GM23338 (cell line): ENCODE results near the gene NTRK1. TPM values are rescaled to one million over a fixed set of nuclear protein-coding genes. Genes with fewer than 3 reads are reported as not detected.

Experiments used
- CREB1 ChIP-seq: fragments of 250-450 bp; sonication (Bioruptor Pico); IDR thresholded peaks from 2 replicates; pipeline ENCODE4 v1.5.0; 2020; ENCODE audit warnings: low read depth, mild to moderate bottlenecking, moderate library complexity
- EZH2 ChIP-seq: fragments of 200-600 bp; sonication (generic); IDR thresholded peaks from one replicate; pipeline ENCODE4 v1.8.0; 2017; ENCODE audit warnings: antibody characterized with exemption, mild to moderate bottlenecking, low read depth; ENCODE audit not compliant: unreplicated experiment
- EZH2phosphoT487 ChIP-seq: fragments of 200-600 bp; sonication (generic); IDR thresholded peaks from one replicate; pipeline ENCODE4 v1.8.1; 2018; ENCODE audit warnings: antibody characterized with exemption; ENCODE audit not compliant: unreplicated experiment
- NANOG ChIP-seq: IDR thresholded peaks from 2 replicates; pipeline ENCODE4 v1.6.1; 2016; ENCODE audit warnings: antibody characterized with exemption, borderline replicate concordance
- POLR2AphosphoS5 ChIP-seq: IDR thresholded peaks from 2 replicates; pipeline ENCODE4 v1.6.1; 2016; ENCODE audit warnings: antibody characterized with exemption, low read depth
- REST ChIP-seq: IDR thresholded peaks from one replicate; pipeline ENCODE4 v1.6.1; 2018; ENCODE audit warnings: antibody characterized with exemption; ENCODE audit not compliant: unreplicated experiment
- STAT1 ChIP-seq: IDR thresholded peaks from one replicate; pipeline ENCODE4 v1.6.1; 2016; ENCODE audit warnings: antibody characterized with exemption; ENCODE audit not compliant: unreplicated experiment
- polyA plus RNA-seq: library from polyadenylated mRNA; unstranded; fragments of >200 nt; fragmentation: Nextera tagmentation; extraction: Ambion mirVana; gene quantifications from 2 replicates; pipeline ENCODE4 v1.2.1, GENCODE V29; 2016
- total RNA-seq: library from RNA; depleted of rRNA; stranded (reverse); fragments of >200 nt; shearing (Covaris generic); gene quantifications from 2 replicates; pipeline ENCODE4 v1.2.3, GENCODE V29; 2014
- TF ChIP-seq, protein P1 (sequence below): fragments of 250-450 bp; sonication (Bioruptor Pico); IDR thresholded peaks from 2 replicates; pipeline ENCODE4 v1.5.0; 2020; ENCODE audit warnings: mild to moderate bottlenecking, moderate library complexity

Gene NTRK1
- total and polyA plus RNA-seq, 2 experiments from 2014 or later: 0.42 to 0.45 TPM

DNA sequence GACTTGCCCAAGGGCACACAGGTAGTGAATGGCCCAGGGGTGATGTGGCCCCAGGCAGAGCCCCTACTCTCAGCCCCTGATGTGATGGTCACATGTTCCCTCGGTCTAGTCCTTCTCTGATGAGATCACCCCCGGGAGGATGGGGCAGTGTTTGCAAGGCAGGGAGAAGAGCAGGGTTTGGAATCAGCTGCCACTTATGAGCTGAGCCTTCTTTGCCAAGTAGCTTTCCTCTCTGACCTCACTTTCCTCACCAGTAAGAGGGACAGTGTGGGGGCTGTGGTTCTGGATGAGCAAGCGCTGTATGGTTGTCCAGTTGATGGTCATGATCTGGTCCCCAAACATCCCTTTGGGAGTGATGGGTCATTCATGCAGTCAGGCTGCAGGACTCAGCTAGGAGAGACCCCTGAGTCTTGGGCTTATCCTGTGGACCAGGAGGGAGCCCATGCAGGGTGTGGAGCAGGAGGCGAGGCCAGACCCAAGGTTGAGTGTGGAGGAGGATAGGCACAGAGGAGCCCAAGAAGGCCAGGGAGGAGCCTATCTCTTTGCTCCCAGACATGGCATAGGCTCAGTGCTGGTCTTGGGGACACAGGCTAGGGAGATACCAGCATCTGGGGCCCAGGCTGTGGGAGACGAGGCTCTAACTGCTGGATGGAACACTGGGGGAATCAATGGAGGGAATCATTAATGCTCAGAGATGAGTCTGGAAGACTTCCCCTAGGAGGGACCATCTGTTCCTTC lies 16.9 kb downstream of the NTRK1 start (continued):
- TF ChIP-seq, protein P1, sequence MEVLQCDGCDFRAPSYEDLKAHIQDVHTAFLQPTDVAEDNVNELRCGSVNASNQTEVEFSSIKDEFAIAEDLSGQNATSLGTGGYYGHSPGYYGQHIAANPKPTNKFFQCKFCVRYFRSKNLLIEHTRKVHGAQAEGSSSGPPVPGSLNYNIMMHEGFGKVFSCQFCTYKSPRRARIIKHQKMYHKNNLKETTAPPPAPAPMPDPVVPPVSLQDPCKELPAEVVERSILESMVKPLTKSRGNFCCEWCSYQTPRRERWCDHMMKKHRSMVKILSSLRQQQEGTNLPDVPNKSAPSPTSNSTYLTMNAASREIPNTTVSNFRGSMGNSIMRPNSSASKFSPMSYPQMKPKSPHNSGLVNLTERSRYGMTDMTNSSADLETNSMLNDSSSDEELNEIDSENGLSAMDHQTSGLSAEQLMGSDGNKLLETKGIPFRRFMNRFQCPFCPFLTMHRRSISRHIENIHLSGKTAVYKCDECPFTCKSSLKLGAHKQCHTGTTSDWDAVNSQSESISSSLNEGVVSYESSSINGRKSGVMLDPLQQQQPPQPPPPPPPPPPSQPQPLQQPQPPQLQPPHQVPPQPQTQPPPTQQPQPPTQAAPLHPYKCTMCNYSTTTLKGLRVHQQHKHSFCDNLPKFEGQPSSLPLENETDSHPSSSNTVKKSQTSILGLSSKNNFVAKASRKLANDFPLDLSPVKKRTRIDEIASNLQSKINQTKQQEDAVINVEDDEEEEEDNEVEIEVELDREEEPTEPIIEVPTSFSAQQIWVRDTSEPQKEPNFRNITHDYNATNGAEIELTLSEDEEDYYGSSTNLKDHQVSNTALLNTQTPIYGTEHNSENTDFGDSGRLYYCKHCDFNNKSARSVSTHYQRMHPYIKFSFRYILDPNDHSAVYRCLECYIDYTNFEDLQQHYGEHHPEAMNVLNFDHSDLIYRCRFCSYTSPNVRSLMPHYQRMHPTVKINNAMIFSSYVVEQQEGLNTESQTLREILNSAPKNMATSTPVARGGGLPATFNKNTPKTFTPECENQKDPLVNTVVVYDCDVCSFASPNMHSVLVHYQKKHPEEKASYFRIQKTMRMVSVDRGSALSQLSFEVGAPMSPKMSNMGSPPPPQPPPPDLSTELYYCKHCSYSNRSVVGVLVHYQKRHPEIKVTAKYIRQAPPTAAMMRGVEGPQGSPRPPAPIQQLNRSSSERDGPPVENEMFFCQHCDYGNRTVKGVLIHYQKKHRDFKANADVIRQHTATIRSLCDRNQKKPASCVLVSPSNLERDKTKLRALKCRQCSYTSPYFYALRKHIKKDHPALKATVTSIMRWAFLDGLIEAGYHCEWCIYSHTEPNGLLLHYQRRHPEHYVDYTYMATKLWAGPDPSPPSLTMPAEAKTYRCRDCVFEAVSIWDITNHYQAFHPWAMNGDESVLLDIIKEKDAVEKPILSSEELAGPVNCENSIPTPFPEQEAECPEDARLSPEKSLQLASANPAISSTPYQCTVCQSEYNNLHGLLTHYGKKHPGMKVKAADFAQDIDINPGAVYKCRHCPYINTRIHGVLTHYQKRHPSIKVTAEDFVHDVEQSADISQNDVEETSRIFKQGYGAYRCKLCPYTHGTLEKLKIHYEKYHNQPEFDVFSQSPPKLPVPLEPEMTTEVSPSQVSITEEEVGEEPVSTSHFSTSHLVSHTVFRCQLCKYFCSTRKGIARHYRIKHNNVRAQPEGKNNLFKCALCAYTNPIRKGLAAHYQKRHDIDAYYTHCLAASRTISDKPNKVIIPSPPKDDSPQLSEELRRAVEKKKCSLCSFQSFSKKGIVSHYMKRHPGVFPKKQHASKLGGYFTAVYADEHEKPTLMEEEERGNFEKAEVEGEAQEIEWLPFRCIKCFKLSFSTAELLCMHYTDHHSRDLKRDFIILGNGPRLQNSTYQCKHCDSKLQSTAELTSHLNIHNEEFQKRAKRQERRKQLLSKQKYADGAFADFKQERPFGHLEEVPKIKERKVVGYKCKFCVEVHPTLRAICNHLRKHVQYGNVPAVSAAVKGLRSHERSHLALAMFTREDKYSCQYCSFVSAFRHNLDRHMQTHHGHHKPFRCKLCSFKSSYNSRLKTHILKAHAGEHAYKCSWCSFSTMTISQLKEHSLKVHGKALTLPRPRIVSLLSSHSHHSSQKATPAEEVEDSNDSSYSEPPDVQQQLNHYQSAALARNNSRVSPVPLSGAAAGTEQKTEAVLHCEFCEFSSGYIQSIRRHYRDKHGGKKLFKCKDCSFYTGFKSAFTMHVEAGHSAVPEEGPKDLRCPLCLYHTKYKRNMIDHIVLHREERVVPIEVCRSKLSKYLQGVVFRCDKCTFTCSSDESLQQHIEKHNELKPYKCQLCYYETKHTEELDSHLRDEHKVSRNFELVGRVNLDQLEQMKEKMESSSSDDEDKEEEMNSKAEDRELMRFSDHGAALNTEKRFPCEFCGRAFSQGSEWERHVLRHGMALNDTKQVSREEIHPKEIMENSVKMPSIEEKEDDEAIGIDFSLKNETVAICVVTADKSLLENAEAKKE (CRISPR knock-in tag): no peak
- TF ChIP-seq CREB1: no peak
- no peak for TF ChIP-seq NANOG
- no peak for TF ChIP-seq POLR2AphosphoS5
- no peak for TF ChIP-seq EZH2
- TF ChIP-seq STAT1: no peak
- no peak for TF ChIP-seq REST
- TF ChIP-seq EZH2phosphoT487: no peak
